Fibroblast of skin of left quadriceps (primary cell): ENCODE data around the gene SMG7.
A peak's percentile ranks its signal among the peaks of the same experiment; 100 is the strongest.

ENCODE experiments used
- DNase-seq, 2 experiments: peaks; one replicate each; pipeline ENCODE4 v3.0.0-alpha.2; 2013; ENCODE audit warnings: low read depth in 2 of 2

SMG7 gene

GRCh38 chr1:183508694-183509093 is 36.4 kb downstream of the SMG7 start:
- DNase-seq, result no peak

- DNase-seq, result no peak
Measured at GRCh38 chr1:183512450-183512849, 40.2 kb downstream of the SMG7 start.

GRCh38 chr1:183514235-183514634 is 41.9 kb downstream of the SMG7 start:
- DNase-seq, result no peak

- DNase-seq, result peak; percentile 32 to 34
Measured at GRCh38 chr1:183515002-183515689, 42.8 kb downstream of the SMG7 start.

GRCh38 chr1:183516725-183517124 is 44.4 kb downstream of the SMG7 start:
- DNase-seq, result no peak

GRCh38 chr1:183517401-183517800 is 45.1 kb downstream of the SMG7 start:
- no peak for DNase-seq

GRCh38 chr1:183520379-183520778 is 48.1 kb downstream of the SMG7 start:
- DNase-seq, result no peak

GRCh38 chr1:183522104-183522503 is 49.8 kb downstream of the SMG7 start:
- DNase-seq, result no peak

GRCh38 chr1:183528577-183528976 is 56.3 kb downstream of the SMG7 start:
- DNase-seq, result no peak

- DNase-seq, result no peak
Measured at GRCh38 chr1:183533617-183534174, 61.4 kb downstream of the SMG7 start.

- no peak for DNase-seq
Measured at GRCh38 chr1:183537405-183537804, 65.1 kb downstream of the SMG7 start.

- DNase-seq, result peak; percentile 36
Measured at GRCh38 chr1:183543619-183544204, 71.4 kb downstream of the SMG7 start.

- DNase-seq, result no peak
Measured at GRCh38 chr1:183544598-183545297, 72.4 kb downstream of the SMG7 start.

GRCh38 chr1:183546427-183546826 is 74.1 kb downstream of the SMG7 start:
- DNase-seq, result no peak

GRCh38 chr1:183548116-183548515 is 75.8 kb downstream of the SMG7 start:
- DNase-seq, result no peak

- no peak for DNase-seq
Measured at GRCh38 chr1:183550915-183551314, 78.6 kb downstream of the SMG7 start.

- DNase-seq, result no peak
Measured at GRCh38 chr1:183551924-183552323, 79.6 kb downstream of the SMG7 start.

- no peak for DNase-seq
Measured at GRCh38 chr1:183552441-183552840, 80.1 kb downstream of the SMG7 start.

- no peak for DNase-seq
Measured at GRCh38 chr1:183552891-183553290, 80.6 kb downstream of the SMG7 start.

GRCh38 chr1:183553331-183553730 is 81.0 kb downstream of the SMG7 start:
- DNase-seq, result no peak

GRCh38 chr1:183553764-183554163 is 81.5 kb downstream of the SMG7 start:
- DNase-seq, result no peak

- DNase-seq, result no peak
Measured at GRCh38 chr1:183554577-183554976, 82.3 kb downstream of the SMG7 start.

GRCh38 chr1:183559061-183559460 is 86.8 kb downstream of the SMG7 start:
- DNase-seq, result no peak
